NT2/D1 (cell line): ENCODE measurements around the gene MKLN1.

Source experiments
- DNase-seq: peaks from one replicate; pipeline ENCODE4 v3.0.0-alpha.2; 2011; ENCODE audit warnings: low read depth, low spot score
- H3K27me3 ChIP-seq: 2 replicates; pipeline ENCODE4 v1.6.0; 2011; ENCODE audit warnings: mild to moderate bottlenecking; ENCODE audit not compliant: insufficient read length, insufficient read depth
- H3K36me3 ChIP-seq: 2 replicates; pipeline ENCODE4 v1.6.1; 2011; ENCODE audit warnings: mild to moderate bottlenecking, low read length, mixed read lengths; ENCODE audit not compliant: insufficient read depth, insufficient read length
- H3K4me1 ChIP-seq: 2 replicates; pipeline ENCODE4 v1.5.1; 2011; ENCODE audit not compliant: insufficient read depth, insufficient read length
- H3K4me3 ChIP-seq: 2 replicates; pipeline ENCODE4 v1.5.1; 2011; ENCODE audit warnings: low read depth; ENCODE audit not compliant: insufficient read length
- H3K9ac ChIP-seq: 2 replicates; pipeline ENCODE4 v1.6.0; 2011; ENCODE audit warnings: low read depth; ENCODE audit not compliant: insufficient read length
- H3K9me3 ChIP-seq: 2 replicates; pipeline ENCODE4 v1.5.1; 2011; ENCODE audit warnings: mild to moderate bottlenecking, low read length; ENCODE audit not compliant: insufficient read depth
- SUZ12 ChIP-seq: IDR thresholded peaks from 2 replicates; pipeline ENCODE4 v1.6.1; 2011; ENCODE audit not compliant: insufficient read length, insufficient read depth; ENCODE audit errors: extremely low read depth
- YY1 ChIP-seq: IDR thresholded peaks from 2 replicates; pipeline ENCODE4 v1.6.1; 2011; ENCODE audit not compliant: insufficient read length, insufficient read depth
- ZNF274 ChIP-seq: IDR thresholded peaks from 2 replicates; pipeline ENCODE4 v1.6.1; 2011; ENCODE audit warnings: mild to moderate bottlenecking, low read depth, low read length

The MKLN1 gene

GRCh38 chr7:131292141-131292905 lies 35.4 kb upstream of the MKLN1 start:
- no peak for DNase-seq
- no peak overlapping the region for H3K4me3 ChIP-seq
- H3K4me1 ChIP-seq: no peaks in the 10 kb centered on the region
- H3K9ac ChIP-seq: no peak overlapping the region
- H3K9me3 ChIP-seq: no peaks in the 10 kb centered on the region
- no peaks in the 10 kb centered on the region for H3K36me3 ChIP-seq
- TF ChIP-seq SUZ12: no peak
- TF ChIP-seq YY1: no peak
- TF ChIP-seq ZNF274: no peak
- H3K27me3 ChIP-seq: no peaks in the 10 kb centered on the region

- no peak for DNase-seq
Observed at GRCh38 chr7:131293018-131293417, 34.7 kb upstream of the MKLN1 start.

GRCh38 chr7:131294553-131294952 lies 33.1 kb upstream of the MKLN1 start:
- Histone ChIP-seq H3K9ac (no peak overlapping the region), H3K4me1 (no peaks in the 10 kb centered on the region), H3K36me3 (no peaks in the 10 kb centered on the region), H3K9me3 (no peaks in the 10 kb centered on the region), H3K4me3 (no peak overlapping the region), H3K27me3 (no peaks in the 10 kb centered on the region)
- DNase-seq: no peak
- TF ChIP-seq YY1 (no peak), SUZ12 (no peak), ZNF274 (no peak)

More at GRCh38 chr7:131293018-131293417, 34.7 kb upstream of the MKLN1 start:
- H3K27me3 ChIP-seq: no peaks in the 10 kb centered on the region
- H3K9me3 ChIP-seq: no peaks in the 10 kb centered on the region
- no peaks in the 10 kb centered on the region for H3K36me3 ChIP-seq
- H3K4me3 ChIP-seq: no peak overlapping the region
- TF ChIP-seq YY1 (no peak), SUZ12 (no peak), ZNF274 (no peak)
- no peaks in the 10 kb centered on the region for H3K4me1 ChIP-seq
- no peak overlapping the region for H3K9ac ChIP-seq

- Histone ChIP-seq H3K9me3 (no peaks in the 10 kb centered on the region), H3K9ac (no peak overlapping the region), H3K27me3 (no peaks in the 10 kb centered on the region), H3K36me3 (no peaks in the 10 kb centered on the region), H3K4me1 (no peaks in the 10 kb centered on the region), H3K4me3 (no peak overlapping the region)
- TF ChIP-seq YY1: no peak
- no peak for DNase-seq
Observed at GRCh38 chr7:131298608-131298992, 29.1 kb upstream of the MKLN1 start.

DNA sequence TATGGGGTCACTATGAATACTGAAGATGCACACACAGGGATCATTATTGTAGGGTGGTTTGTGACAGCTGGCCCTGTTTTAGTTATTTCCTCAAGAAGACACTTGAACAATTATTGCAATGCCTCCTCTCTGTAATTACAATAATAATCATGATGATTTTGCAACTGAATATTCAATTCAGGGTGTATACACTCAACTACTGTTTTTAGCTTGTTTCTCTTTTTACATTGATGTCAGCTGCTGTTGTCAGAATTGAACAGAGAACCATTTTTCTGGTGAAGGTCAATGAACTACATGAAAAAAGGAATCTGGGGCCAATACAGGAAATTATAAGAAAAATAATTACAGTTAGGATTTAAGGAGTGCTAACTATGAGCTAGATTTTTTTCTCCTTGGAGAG lies 28.6 kb upstream of the MKLN1 start:
- no peaks in the 10 kb centered on the region for H3K9me3 ChIP-seq
- no peak overlapping the region for H3K9ac ChIP-seq
- TF ChIP-seq YY1 (no peak), SUZ12 (no peak), ZNF274 (no peak)
- H3K36me3 ChIP-seq: no peaks in the 10 kb centered on the region
- no peak overlapping the region for H3K4me3 ChIP-seq
- no peaks in the 10 kb centered on the region for H3K27me3 ChIP-seq
- no peaks in the 10 kb centered on the region for H3K4me1 ChIP-seq
- no peak for DNase-seq

GRCh38 chr7:131300078-131300477 lies 27.6 kb upstream of the MKLN1 start:
- no peak for TF ChIP-seq ZNF274
- TF ChIP-seq SUZ12: no peak
- TF ChIP-seq YY1: no peak

DNA sequence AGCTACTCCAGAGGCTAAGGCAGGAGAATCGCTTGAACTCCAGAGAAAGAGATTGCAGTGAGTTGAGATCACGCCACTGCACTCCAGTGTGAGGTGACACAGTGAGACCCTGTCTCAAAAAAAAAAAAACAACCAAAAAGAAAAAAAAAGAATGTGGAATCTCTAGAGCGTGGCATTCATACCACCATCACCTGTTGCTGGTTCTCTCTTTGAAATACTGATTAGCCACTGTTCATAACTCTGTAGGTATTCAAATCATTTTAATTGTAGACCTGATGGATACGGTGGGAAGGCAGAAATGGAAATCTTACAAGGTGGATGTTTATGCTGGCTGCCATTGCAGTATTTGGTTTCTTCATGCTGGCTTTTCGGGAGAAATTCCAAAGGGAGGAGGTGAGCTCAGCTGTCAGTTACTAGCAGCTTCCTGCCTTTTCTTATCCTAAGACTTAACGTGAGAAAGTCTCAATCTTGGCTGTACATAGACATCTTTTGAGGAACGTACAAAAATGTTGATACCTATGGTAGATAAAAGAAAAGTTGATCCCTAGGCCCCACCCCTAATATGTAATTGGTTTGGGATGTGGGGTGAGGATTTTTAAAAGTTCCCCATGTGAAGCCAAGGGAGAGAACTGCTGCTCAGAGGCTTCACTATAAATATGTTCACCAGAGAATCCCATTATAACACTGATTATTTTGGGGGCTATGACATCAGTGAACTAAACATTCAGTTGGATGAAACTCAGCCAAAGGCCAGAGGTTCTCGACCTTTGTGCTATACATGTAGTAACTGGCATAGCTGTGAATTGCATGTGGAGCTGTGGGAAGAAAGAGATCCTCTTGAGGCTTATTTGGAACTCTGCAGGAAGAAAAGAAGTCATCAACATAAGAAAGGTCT lies 26.9 kb upstream of the MKLN1 start:
- no peaks in the 10 kb centered on the region for H3K27me3 ChIP-seq
- TF ChIP-seq SUZ12 (no peak), YY1 (no peak), ZNF274 (no peak)
- no peaks in the 10 kb centered on the region for H3K9me3 ChIP-seq
- H3K4me1 ChIP-seq: no peaks in the 10 kb centered on the region
- DNase-seq: peak; percentile 27
- H3K9ac ChIP-seq: no peak overlapping the region
- H3K36me3 ChIP-seq: no peaks in the 10 kb centered on the region
- no peak overlapping the region for H3K4me3 ChIP-seq

More at GRCh38 chr7:131300078-131300477, 27.6 kb upstream of the MKLN1 start:
- Histone ChIP-seq H3K9ac (no peak overlapping the region), H3K36me3 (no peaks in the 10 kb centered on the region), H3K4me1 (no peaks in the 10 kb centered on the region), H3K9me3 (no peaks in the 10 kb centered on the region), H3K4me3 (no peak overlapping the region), H3K27me3 (no peaks in the 10 kb centered on the region)
- DNase-seq: no peak
